ENCODE results near the gene AGAP5. TPM values are rescaled to one million over a fixed set of nuclear protein-coding genes. Genes with fewer than 3 reads are reported as not detected.
"Not testable (repeated sequence)": the region's sequence is repeated elsewhere in the genome, so short reads cannot be mapped to it uniquely, and the experiment has no call there.

Gene AGAP5
- total RNA-seq, 4 donors from 2014 or later = 0.77 to 11.2 (median 3.7) TPM

DNA sequence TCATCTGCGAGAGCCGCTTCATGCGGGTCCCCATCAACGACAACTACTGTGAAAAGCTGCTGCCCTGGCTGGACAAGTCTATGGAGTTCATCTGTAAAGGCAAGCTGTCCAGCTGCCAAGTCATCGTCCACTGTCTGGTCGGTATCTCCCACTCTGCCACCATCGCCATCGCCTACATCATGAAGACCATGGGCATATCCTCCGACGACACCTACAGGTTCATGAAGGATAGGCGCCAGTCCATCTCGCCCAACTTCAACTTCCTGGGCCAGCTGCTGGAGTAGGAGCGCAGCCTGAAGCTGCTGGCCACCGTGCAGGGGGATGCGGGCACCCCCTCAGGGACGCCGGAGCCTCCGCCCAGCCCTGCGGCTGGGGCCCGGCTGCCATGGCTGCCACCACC is 34.5 kb upstream of the AGAP5 start:
- TF ChIP-seq, protein P1, sequence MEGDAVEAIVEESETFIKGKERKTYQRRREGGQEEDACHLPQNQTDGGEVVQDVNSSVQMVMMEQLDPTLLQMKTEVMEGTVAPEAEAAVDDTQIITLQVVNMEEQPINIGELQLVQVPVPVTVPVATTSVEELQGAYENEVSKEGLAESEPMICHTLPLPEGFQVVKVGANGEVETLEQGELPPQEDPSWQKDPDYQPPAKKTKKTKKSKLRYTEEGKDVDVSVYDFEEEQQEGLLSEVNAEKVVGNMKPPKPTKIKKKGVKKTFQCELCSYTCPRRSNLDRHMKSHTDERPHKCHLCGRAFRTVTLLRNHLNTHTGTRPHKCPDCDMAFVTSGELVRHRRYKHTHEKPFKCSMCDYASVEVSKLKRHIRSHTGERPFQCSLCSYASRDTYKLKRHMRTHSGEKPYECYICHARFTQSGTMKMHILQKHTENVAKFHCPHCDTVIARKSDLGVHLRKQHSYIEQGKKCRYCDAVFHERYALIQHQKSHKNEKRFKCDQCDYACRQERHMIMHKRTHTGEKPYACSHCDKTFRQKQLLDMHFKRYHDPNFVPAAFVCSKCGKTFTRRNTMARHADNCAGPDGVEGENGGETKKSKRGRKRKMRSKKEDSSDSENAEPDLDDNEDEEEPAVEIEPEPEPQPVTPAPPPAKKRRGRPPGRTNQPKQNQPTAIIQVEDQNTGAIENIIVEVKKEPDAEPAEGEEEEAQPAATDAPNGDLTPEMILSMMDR (IDR thresholded peaks at IDR 0.05) = no peak
- TF ChIP-seq POLR2A (IDR thresholded peaks at IDR 0.05) = no peak
- Histone ChIP-seq H3K36me3 (no peaks in the 10 kb centered on the region), H3K9me3 (no peaks in the 10 kb centered on the region), H3K27me3 (no peaks in the 10 kb centered on the region), H3K4me1 (peaks cover 0 to 6% of the 10 kb centered on the region in 2 donors), H3K4me3 (no peak overlapping the region), H3K27ac (no peak overlapping the region)
- intact Hi-C loops (cut with DNase I; ENCODE audit: low total_unique reads) = no loop called here
- no peak for DNase-seq

DNA sequence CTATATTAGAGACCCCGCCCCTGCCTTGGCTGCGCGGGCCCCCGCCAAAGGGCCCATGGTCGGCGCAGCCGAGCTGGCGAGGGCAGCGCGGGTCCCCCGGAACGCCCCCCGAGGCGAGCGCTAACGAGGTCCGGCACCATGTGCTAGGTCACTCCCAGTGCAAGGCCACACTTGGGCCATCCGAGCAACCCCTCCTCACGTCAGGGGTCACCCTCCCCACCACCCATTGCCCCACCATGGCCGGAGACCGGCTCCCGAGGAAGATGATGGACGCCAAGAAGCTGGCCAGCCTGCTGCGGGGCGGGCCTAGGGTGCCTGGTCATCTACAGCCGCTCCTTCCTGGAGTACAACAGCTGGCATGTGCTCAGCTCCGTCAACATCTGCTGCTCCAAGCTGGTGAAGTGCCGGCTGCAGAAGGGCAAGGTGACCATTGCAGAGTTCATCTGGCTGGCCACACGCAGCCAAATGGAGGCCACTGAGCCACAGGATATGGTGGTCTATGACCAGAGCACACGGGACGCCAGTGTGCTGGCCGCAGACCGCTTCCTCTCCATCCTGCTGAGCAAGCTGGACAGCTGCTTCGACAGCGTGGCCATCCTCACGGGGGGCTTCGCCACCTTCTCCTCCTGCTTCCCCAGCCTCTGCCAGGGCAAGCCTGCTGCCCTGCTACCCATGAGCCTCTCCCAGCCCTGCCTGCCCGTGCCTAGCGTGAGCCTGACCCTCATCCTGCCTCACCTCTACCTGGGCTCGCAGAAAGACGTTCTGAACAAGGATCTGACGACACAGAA is 33.9 kb upstream of the AGAP5 start:
- Histone ChIP-seq H3K36me3 (no peaks in the 10 kb centered on the region), H3K4me1 (peaks cover 0 to 6% of the 10 kb centered on the region in 2 donors), H3K4me3 (peak overlapping the region in 1 of 2 donors; percentile 64), H3K9me3 (no peaks in the 10 kb centered on the region), H3K27me3 (no peaks in the 10 kb centered on the region), H3K27ac (no peak overlapping the region)
- TF ChIP-seq, protein P1 (IDR thresholded peaks at IDR 0.05) = no peak
- no peak for TF ChIP-seq POLR2A (IDR thresholded peaks at IDR 0.05)
- DNase-seq = no peak
- intact Hi-C loops (cut with DNase I; ENCODE audit: low total_unique reads) = no loop called here

DNA sequence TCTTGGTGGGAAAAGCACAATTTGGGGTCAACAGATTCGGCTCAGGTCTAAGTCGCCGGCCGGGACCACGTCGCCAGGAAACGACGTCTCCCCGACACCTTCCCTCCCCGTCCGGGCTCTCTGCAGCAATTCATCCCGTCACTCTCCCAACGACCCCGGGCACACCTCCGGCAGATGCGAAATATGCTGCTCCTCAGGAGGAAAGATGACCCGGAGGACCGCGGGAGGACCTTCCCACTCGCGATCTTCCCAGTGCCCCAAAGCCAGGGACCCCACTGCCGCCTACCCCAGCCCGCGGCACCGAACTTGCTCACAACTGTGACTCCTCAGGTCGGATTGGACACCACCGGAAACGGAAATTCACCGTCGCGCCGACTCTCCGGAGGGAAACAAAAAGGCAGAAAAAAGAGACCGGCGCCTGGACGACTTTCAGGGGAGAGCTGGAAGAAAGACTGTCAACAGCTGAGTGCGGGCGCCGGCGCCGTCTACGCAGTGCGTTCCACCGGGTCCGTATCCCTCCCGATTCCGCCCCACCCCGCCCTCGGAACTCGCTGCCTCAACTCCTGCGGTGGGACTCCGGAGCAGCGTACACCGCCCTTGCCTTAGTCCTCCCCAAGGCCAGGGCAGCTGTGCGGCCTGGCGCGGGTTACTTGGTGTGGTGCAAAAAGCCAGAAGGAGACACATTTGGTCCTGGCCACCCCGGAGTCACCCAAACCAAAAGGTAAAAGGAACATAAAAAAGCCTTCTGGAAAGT is 32.4 kb upstream of the AGAP5 start:
- Histone ChIP-seq H3K4me1 (peaks cover 0 to 6% of the 10 kb centered on the region in 2 donors), H3K27ac (peak overlapping the region; percentile 84 to 90), H3K36me3 (no peaks in the 10 kb centered on the region), H3K27me3 (no peaks in the 10 kb centered on the region), H3K4me3 (peak overlapping the region; percentile 64 to 88), H3K9me3 (no peaks in the 10 kb centered on the region)
- intact Hi-C loops (cut with DNase I; ENCODE audit: low total_unique reads) = no loop called here
- DNase-seq = peak; percentile 82 to 90
- TF ChIP-seq, protein P1 (IDR thresholded peaks at IDR 0.05) = no peak
- peak; percentile 45 to 47 for TF ChIP-seq POLR2A (IDR thresholded peaks at IDR 0.05)

DNA sequence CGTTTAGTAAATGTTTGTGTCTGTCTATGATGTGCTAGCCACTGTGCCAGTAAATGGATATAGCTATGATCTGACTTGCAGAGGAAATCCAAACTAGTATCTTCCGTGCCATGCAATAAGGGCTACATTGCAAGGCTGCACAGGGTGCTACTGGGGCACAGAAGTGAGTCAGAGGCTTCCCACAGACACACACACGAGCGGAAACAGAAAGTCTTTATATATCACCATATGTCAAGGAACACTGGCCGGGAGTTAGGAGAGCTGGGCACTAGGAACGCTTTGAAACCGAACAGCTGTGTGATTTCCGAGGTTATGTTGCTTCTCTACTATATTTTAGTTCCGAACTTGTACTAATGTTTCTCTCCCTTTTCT is 31.9 kb upstream of the AGAP5 start:
- H3K27me3 ChIP-seq; intact Hi-C loops (cut with DNase I; ENCODE audit: low total_unique reads); H3K4me1 ChIP-seq; DNase-seq; H3K9me3 ChIP-seq; H3K36me3 ChIP-seq: not testable (repeated sequence)
- Histone ChIP-seq H3K27ac (peak overlapping the region; percentile 84 to 90), H3K4me3 (peak overlapping the region; percentile 64 to 88)

DNA sequence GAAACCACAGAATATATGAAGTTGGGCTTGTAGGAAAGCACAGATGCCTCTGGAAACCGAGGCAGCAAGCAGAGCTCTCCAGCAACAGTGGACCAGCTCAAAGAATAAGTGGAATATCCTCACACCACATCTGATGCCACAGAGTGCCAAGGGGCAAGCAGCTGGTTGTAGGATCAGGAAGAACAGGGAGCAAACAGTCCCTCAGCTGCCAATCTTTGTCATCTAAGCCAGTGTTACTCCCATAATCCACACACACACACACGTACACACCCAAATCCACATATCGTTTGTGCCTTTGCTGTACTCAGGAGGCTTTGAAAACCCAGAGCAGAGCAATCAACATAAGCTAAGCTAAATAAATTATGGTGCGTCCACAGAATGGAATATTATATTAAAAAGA is 25.6 kb upstream of the AGAP5 start:
- no peak overlapping the region for H3K4me3 ChIP-seq
- DNase-seq = no peak
- H3K27me3 ChIP-seq = no peaks in the 10 kb centered on the region
- H3K36me3 ChIP-seq = no peaks in the 10 kb centered on the region
- no peak for TF ChIP-seq POLR2A (IDR thresholded peaks at IDR 0.05)
- TF ChIP-seq, protein P1 (IDR thresholded peaks at IDR 0.05) = no peak
- H3K4me1 ChIP-seq = no peaks in the 10 kb centered on the region
- H3K27ac ChIP-seq = no peak overlapping the region
- intact Hi-C loops (cut with DNase I; ENCODE audit: low total_unique reads) = no loop called here
- no peaks in the 10 kb centered on the region for H3K9me3 ChIP-seq

DNA sequence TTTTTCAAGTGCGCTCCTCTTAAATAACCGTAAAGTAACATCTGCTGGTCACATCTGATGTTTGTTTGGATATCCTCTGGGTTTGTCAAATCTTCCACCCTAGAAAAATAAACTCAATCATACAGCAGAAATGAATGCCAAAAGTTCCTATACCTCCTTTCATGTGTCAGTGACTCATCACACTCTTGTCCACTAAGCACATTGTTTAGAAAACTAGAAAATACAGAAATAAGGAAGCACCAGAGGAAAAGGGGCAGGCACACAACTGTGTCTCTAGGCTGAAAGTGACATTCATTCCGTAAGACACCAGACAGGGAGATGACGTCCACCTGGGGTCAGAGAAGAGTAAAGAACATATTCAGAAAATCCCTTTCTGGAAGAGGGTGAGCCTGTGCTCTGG is 22.7 kb upstream of the AGAP5 start:
- DNase-seq; H3K27me3 ChIP-seq; H3K4me1 ChIP-seq; H3K36me3 ChIP-seq; H3K9me3 ChIP-seq; intact Hi-C loops (cut with DNase I; ENCODE audit: low total_unique reads); H3K4me3 ChIP-seq; H3K27ac ChIP-seq: not testable (repeated sequence)
